IPS DF 6.9 (cell line): Measurements from ENCODE around the gene RFC2.

Experiments used
- DNase-seq: peaks from one replicate; pipeline ENCODE4 v3.0.0-alpha.2; 2013; ENCODE audit warnings: low read depth, low spot score
- H3K27ac ChIP-seq: one replicate; pipeline ENCODE4 v1.5.1; 2013; ENCODE audit warnings: low read length, control low read depth
- H3K27me3 ChIP-seq: 2 replicates; pipeline ENCODE4 v1.6.1; 2013; ENCODE audit warnings: mild to moderate bottlenecking, low read length; ENCODE audit not compliant: control insufficient read depth, insufficient read depth
- H3K36me3 ChIP-seq: 2 replicates; pipeline ENCODE4 v1.6.1; 2013; ENCODE audit warnings: low read length; ENCODE audit not compliant: control insufficient read depth, insufficient read depth
- H3K4me1 ChIP-seq: 2 replicates; pipeline ENCODE4 v1.6.1; 2013; ENCODE audit warnings: low read length; ENCODE audit not compliant: control insufficient read depth, insufficient read depth
- H3K4me3 ChIP-seq: 2 replicates; pipeline ENCODE4 v1.5.1; 2013; ENCODE audit warnings: mild to moderate bottlenecking, low read length
- H3K9me3 ChIP-seq: 2 replicates; pipeline ENCODE4 v1.6.1; 2013; ENCODE audit warnings: low read length, inconsistent platforms; ENCODE audit not compliant: control insufficient read depth, insufficient read depth
- WGBS: extraction: QIAGEN DNeasy Blood & Tissue Kit; methylation state at CpG from one replicate; pipeline ENCODE4 v1.1.7; 2013; ENCODE audit warnings: mixed read lengths, missing lambda C conversion rate; ENCODE audit not compliant: insufficient read length, insufficient coverage; 5-methylcytosine and 5-hydroxymethylcytosine counted together

RFC2 gene

GRCh38 chr7:74282748-74283459 lies 28.7 kb upstream of the RFC2 start:
- WGBS = no CpG with 5 or more reads among the region's 14 CpGs
- Histone ChIP-seq H3K4me1 (peaks cover 5% of the 10 kb centered on the region; the same call in 1 of the 2 replicates), H3K27ac (no peak overlapping the region), H3K36me3 (no peaks in the 10 kb centered on the region), H3K4me3 (no peak overlapping the region), H3K9me3 (no peaks in the 10 kb centered on the region), H3K27me3 (no peaks in the 10 kb centered on the region)
- no peak for DNase-seq

GRCh38 chr7:74280985-74281384 lies 26.8 kb upstream of the RFC2 start:
- H3K27me3 ChIP-seq = no peaks in the 10 kb centered on the region
- no peak overlapping the region for H3K27ac ChIP-seq
- H3K9me3 ChIP-seq = no peaks in the 10 kb centered on the region
- no peak overlapping the region for H3K4me3 ChIP-seq
- H3K4me1 ChIP-seq = peaks cover 5% of the 10 kb centered on the region; the same call in 1 of the 2 replicates
- no CpG with 5 or more reads among the region's 8 CpGs for WGBS
- H3K36me3 ChIP-seq = no peaks in the 10 kb centered on the region
- no peak for DNase-seq

- Histone ChIP-seq H3K27me3 (no peaks in the 10 kb centered on the region), H3K4me1 (peaks cover 3% of the 10 kb centered on the region; the same call in 1 of the 2 replicates), H3K27ac (no peak overlapping the region), H3K4me3 (no peak overlapping the region; the same call in 1 of the 2 replicates), H3K36me3 (no peaks in the 10 kb centered on the region), H3K9me3 (no peaks in the 10 kb centered on the region)
- no CpG with 5 or more reads among the region's 4 CpGs for WGBS
- DNase-seq = no peak
Measured at GRCh38 chr7:74277636-74278035, 23.4 kb upstream of the RFC2 start.

DNA sequence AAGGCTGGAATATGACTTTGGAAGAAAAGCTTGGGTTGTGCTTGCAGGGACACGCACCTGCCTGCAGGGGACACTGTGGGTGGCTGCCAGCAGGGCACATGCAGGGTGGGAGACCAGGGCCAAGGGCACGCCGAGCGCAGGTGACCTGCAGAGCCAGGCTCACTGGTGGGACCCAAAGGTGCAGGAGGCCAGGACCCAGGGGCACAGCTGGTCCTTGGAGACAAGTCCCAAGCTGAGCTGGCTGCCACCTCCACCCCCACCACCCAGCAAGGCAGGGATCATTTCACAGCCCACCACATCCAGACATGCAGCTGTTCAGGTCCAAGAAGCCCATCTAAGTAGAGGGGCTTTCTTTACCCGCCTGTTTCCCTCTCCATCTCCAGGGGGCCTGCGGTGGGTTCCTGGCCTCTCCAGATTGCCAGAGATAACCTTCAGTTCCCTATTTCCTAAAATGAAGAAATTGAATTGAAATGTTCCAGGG lies 21.2 kb upstream of the RFC2 start:
- Histone ChIP-seq H3K36me3 (no peaks in the 10 kb centered on the region), H3K27me3 (no peaks in the 10 kb centered on the region), H3K27ac (no peak overlapping the region), H3K4me3 (no peak overlapping the region), H3K4me1 (peaks cover 3% of the 10 kb centered on the region; the same call in 1 of the 2 replicates), H3K9me3 (no peaks in the 10 kb centered on the region)
- no CpG with 5 or more reads among the region's 6 CpGs for WGBS
- DNase-seq = peak; percentile 61

DNA sequence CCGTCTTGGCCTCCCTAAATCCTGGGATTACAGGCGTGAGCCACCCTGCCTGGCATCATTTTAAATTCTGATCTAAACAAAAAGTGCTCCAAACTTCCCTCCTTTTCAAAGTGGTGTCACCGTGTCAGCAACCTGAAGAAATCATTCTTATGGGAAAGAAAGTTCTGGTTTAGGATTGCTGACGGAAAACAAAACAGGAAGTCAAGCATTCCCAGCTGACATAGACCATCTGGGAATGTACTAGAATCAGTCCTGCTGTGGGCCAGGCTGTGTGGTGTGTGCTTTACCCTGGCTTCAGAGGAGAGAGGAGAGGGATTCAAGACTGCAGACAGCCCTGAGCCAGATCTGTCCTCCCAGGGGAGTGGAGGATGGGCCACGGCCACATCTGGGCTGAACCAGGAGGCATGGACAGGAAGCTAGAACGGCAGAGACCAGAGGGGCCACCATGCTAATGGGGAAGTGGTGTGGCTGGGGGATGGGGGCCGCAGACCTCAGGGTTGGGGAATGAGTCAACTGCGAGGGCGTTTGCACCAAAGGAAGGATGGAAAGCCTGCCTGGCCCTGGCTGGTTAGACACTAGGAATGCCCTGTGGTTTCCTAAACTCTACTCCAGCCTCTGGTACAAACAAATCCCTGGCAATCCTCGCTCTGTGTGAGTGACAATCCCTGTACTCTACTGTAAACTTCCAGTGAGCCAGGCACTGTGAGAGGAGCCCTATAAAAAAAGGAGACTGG lies 18.3 kb upstream of the RFC2 start:
- Histone ChIP-seq H3K27me3 (no peaks in the 10 kb centered on the region), H3K36me3 (no peaks in the 10 kb centered on the region), H3K4me3 (no peak overlapping the region), H3K27ac (no peak overlapping the region), H3K9me3 (no peaks in the 10 kb centered on the region), H3K4me1 (peaks cover 3% of the 10 kb centered on the region; the same call in 1 of the 2 replicates)
- no peak for DNase-seq
- no CpG with 5 or more reads among the region's 10 CpGs for WGBS

DNA sequence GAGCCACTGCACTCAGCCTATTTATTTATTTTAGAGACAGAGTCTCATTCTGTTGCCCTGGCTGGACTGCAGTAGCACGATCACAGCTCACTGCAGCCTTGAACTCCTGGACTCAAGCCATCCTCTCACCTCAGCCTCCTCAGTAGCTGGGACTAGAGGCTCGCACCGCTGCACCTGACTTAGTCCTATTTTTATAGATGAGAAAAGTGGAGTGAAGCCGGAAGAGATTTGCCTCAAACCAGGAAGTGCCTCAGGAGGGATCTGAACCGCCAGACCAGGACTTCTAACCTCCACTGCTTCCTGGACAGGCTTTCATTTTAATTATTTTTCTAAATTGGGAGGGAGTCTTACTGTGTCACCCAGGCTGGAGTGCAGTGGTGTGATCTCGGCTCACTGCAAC lies 17.5 kb upstream of the RFC2 start:
- no peak for DNase-seq
- Histone ChIP-seq H3K27me3 (no peaks in the 10 kb centered on the region), H3K4me1 (peaks cover 3% of the 10 kb centered on the region; the same call in 1 of the 2 replicates), H3K4me3 (no peak overlapping the region), H3K9me3 (no peaks in the 10 kb centered on the region), H3K27ac (no peak overlapping the region), H3K36me3 (no peaks in the 10 kb centered on the region)
- WGBS = no CpG with 5 or more reads among the region's 6 CpGs

DNA sequence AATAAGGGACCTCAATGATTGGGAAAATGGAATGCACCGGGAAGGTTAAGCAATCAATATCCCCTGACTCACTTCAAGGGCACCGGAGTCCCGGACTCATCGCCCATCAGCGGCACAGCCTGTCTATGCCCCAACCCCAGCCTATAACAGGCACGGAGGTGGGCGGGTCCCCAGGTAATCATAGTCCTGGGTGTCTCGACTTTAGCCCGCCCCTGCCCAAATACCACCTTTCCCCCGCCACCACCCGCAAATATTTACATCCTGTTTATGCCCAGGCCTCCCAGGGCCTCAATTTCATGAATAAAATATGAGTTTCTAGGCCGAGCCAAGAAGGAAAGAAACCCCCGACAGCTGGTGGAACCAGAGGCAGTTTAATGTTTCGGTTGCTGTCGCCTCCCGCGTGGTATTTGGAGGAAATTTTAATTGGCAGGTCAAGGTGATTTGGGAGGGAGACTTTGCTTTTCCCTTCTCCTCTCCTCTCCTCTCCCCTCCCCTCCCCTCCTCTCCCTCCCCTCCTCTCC lies 15.6 kb upstream of the RFC2 start:
- peak; percentile 82 for DNase-seq
- H3K4me3 ChIP-seq = peak overlapping the region; percentile 45; the same call in 1 of the 2 replicates
- no peaks in the 10 kb centered on the region for H3K9me3 ChIP-seq
- no CpG with 5 or more reads among the region's 17 CpGs for WGBS
- H3K36me3 ChIP-seq = no peaks in the 10 kb centered on the region
- peaks cover 3% of the 10 kb centered on the region; the same call in 1 of the 2 replicates for H3K4me1 ChIP-seq
- no peaks in the 10 kb centered on the region for H3K27me3 ChIP-seq
- no peak overlapping the region for H3K27ac ChIP-seq

GRCh38 chr7:74267756-74268565 lies 13.8 kb upstream of the RFC2 start:
- Histone ChIP-seq H3K4me1 (peaks cover 3% of the 10 kb centered on the region; the same call in 1 of the 2 replicates), H3K9me3 (no peaks in the 10 kb centered on the region), H3K27me3 (no peaks in the 10 kb centered on the region), H3K27ac (no peak overlapping the region), H3K36me3 (no peaks in the 10 kb centered on the region), H3K4me3 (no peak overlapping the region)
- DNase-seq = no peak
- no CpG with 5 or more reads among the region's 13 CpGs for WGBS

DNA sequence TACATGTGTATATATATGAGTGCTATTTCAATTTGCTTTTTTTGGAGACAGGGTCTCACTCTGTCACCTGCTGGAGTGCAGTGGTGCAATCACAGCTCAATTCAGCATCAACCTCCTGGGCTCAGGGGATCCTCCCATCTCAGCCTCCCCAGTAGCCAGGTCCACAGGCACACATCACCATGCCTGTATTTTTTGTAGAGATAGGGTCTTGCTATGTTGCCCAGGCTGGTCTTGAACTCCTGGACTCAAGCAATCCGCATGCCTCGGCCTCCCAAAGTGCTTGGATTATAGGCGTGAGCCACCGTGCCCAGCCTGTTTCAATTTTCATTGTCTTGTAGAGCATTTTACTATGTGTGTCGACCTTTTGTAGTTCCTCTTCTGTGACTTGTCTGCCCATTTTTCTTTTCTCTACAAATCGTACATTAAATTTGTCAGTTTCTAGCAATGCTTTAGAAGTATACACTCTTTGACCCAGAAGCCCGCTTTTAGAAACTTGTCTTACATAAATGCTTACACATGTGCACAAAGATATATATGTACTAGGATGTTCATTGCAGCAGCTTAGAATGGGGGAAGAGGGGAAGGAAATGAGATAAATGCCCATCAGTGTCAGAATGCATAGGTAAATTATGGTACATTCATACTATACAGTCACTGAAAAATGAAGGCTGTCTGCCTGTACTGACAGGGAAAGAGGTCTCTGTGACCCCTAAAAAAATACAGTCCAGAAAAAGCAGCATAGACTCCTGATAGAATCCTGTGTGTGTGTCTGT lies 12.2 kb upstream of the RFC2 start:
- Histone ChIP-seq H3K36me3 (no peaks in the 10 kb centered on the region), H3K27me3 (no peaks in the 10 kb centered on the region), H3K9me3 (no peaks in the 10 kb centered on the region), H3K4me1 (0 out of 2 replicates have a peak, but pooled peaks cover 1% of the 10 kb centered on the region), H3K27ac (no peak overlapping the region), H3K4me3 (no peak overlapping the region)
- DNase-seq = no peak
- no CpG with 5 or more reads among the region's 7 CpGs for WGBS
